ENCODE data around the gene SPNS3. TPM values are rescaled to one million over a fixed set of nuclear protein-coding genes. Genes with fewer than 3 reads are reported as not detected.
A peak's percentile ranks its signal among the peaks of the same experiment; 100 is the strongest.

SPNS3 gene
- total and polyA plus RNA-seq, 8 donors = 0.37 to 0.92 (median 0.54) TPM; not detected in 4

DNA sequence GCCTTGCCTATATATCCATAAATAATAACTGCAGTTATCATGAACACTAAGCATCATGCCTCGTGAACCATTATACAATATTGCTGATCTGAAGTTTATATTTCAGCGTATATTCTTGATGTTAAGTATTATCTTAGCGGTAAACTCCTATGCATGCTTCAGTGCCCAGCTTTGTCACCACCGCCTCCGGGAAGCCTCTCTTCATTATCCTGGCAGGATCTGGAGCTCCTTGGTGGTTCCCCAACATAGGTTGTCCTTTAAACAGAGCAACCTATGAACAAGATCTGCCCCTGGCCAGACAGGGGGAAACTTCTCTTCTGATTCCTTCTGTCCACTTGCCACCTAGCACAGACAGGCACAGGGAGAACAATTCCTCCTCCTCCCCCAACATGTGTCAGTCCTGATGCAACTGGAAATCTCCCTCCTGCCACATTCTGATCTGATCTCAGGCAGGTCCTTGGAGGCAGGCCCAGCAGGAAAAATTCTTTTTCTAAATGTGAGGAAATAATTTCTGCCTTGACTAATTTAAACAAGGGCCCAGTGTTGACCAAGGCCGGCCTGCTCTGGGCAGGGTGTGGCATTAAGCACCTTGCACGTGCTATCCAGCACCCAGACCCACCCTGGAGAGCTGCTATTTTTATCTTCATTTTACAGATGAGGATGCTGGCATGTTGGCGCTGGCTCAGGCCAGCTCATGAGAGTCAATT lies 87.3 kb downstream of the SPNS3 start:
- Histone ChIP-seq H3K27ac (peak overlapping the region; percentile 61 to 88 (median 80)), H3K9me3 (no peaks in the 10 kb centered on the region), H3K4me3 (no peak overlapping the region), H3K36me3 (peaks cover 0 to 19% (median 3%) of the 10 kb centered on the region in 4 donors), H3K4me1 (peaks cover 44 to 61% (median 48%) of the 10 kb centered on the region in 4 donors), H3K27me3 (no peaks in the 10 kb centered on the region)
- DNase-seq = peak; percentile 86 to 88
- intact Hi-C loops (cut with DNase I; ENCODE audit: low total_unique reads) = no loop called here
- TF ChIP-seq POLR2AphosphoS5 (IDR thresholded peaks at IDR 0.05) = peak in 2 of 3 donors; percentile 50 to 76
- no peak for TF ChIP-seq EP300 (IDR thresholded peaks at IDR 0.05)
- TF ChIP-seq, protein P1, sequence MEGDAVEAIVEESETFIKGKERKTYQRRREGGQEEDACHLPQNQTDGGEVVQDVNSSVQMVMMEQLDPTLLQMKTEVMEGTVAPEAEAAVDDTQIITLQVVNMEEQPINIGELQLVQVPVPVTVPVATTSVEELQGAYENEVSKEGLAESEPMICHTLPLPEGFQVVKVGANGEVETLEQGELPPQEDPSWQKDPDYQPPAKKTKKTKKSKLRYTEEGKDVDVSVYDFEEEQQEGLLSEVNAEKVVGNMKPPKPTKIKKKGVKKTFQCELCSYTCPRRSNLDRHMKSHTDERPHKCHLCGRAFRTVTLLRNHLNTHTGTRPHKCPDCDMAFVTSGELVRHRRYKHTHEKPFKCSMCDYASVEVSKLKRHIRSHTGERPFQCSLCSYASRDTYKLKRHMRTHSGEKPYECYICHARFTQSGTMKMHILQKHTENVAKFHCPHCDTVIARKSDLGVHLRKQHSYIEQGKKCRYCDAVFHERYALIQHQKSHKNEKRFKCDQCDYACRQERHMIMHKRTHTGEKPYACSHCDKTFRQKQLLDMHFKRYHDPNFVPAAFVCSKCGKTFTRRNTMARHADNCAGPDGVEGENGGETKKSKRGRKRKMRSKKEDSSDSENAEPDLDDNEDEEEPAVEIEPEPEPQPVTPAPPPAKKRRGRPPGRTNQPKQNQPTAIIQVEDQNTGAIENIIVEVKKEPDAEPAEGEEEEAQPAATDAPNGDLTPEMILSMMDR (IDR thresholded peaks at IDR 0.05) = no peak
- WGBS, 5 donors = 56 to 69% (median 60%) methylated on average over 8 of the region's 8 CpGs

DNA sequence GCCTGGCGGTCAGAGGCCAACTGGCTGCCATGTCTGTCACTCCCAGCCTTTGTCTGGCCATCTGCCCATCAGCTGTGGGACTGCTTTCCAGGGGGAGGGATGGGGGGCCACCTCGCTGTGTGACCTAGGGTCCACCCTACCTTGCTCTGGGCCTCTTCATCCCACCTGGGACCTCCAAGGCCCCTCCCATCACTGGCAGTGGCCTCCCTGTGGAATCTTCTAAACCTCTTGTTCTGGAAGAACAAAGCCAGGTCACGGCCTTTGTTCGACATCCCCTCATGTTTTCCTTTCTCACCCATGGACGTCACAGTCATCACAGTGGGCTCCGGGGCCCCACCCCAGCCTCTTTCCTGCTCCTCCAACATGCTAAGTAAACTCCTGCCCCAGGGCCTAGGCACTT lies 88.9 kb downstream of the SPNS3 start:
- Histone ChIP-seq H3K4me1 (peaks cover 33 to 52% (median 42%) of the 10 kb centered on the region in 4 donors), H3K9me3 (no peaks in the 10 kb centered on the region), H3K27me3 (no peaks in the 10 kb centered on the region), H3K36me3 (peaks cover 0 to 23% (median 3%) of the 10 kb centered on the region in 4 donors), H3K27ac (peak overlapping the region; percentile 52 to 88 (median 80)), H3K4me3 (no peak overlapping the region)
- TF ChIP-seq POLR2A (IDR thresholded peaks at IDR 0.05) (no peak), EP300 (IDR thresholded peaks at IDR 0.05) (no peak), POLR2AphosphoS5 (IDR thresholded peaks at IDR 0.05) (no peak)
- TF ChIP-seq, protein P1 (IDR thresholded peaks at IDR 0.05) = no peak
- intact Hi-C loops (cut with DNase I; ENCODE audit: low total_unique reads) = no loop called here
- WGBS, 5 donors = 81 to 88% (median 86%) methylated on average over 6 of the region's 6 CpGs
- DNase-seq = no peak

DNA sequence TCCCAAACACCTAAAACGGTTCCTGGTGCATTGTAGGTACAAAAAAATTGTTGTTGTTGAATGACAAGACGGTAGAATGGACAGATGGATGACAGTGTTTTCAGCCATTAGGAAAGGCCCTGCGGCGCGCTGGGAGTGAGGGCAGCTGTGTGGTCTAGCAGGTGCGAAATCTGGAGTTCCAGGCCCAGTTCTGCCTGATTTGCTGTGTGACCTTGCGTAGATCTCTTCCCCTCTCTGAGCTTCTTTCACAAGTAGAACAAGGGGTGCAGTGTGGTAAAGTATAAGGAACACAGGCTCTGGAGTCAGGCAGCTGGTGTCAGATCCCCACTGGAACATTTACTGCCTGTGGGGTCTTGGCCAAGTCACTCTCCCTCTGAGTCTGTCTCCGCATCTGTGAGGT lies 90.2 kb downstream of the SPNS3 start:
- TF ChIP-seq, protein P1 (IDR thresholded peaks at IDR 0.05) = no peak
- TF ChIP-seq POLR2AphosphoS5 (IDR thresholded peaks at IDR 0.05) = no peak
- TF ChIP-seq EP300 (IDR thresholded peaks at IDR 0.05) = no peak
- TF ChIP-seq POLR2A (IDR thresholded peaks at IDR 0.05) = no peak

DNA sequence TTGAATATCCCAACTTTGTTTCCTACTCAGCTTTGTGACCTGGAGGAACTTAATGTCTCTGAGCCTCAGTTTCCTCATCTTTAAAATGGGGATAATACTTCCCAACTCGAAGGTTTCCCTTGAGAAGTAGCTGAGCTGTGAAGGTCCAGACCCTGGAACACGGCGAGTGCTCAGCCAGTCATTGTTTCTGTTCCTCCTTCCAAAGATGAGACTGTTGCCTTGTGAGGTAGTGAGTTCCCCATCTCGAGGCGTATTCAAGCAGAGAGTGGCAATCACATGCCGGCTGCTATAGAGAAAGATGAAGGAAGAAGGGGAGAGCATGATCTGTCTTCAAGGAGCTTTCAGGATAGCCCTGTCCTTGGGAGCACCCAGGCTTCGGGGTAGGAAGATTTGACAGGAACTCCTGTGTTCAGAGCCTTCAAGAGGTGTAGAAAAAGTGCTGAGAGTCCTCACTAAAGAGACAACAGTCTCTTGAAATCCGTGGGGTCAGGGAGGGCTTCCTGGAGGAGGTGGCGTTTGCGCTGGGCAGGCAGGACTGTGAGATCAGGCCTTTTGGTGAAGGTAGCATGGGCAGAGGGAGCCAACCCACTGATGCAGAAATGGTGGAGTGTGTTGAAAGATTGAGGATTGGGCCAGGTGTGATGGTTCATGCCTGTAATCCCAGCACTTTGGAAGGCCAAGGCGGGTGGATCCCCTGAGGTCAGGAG lies 92.1 kb downstream of the SPNS3 start:
- Histone ChIP-seq H3K4me3 (no peak overlapping the region), H3K36me3 (peaks cover 0 to 25% (median 6%) of the 10 kb centered on the region in 4 donors), H3K9me3 (no peaks in the 10 kb centered on the region), H3K4me1 (peaks cover 11 to 26% (median 18%) of the 10 kb centered on the region in 4 donors), H3K27me3 (no peaks in the 10 kb centered on the region), H3K27ac (no peak overlapping the region)
- 85 to 93% (median 92%) methylated on average over 11 of the region's 11 CpGs for WGBS, 5 donors
- no peak for TF ChIP-seq EP300 (IDR thresholded peaks at IDR 0.05)
- TF ChIP-seq, protein P1 (IDR thresholded peaks at IDR 0.05) = no peak
- TF ChIP-seq POLR2A (IDR thresholded peaks at IDR 0.05) = no peak
- no peak for TF ChIP-seq POLR2AphosphoS5 (IDR thresholded peaks at IDR 0.05)
- intact Hi-C loops (cut with DNase I; ENCODE audit: low total_unique reads) = no loop called here
- no peak for DNase-seq

More for the DNA sequence above, 90.2 kb downstream of the SPNS3 start:
- Histone ChIP-seq H3K27me3 (no peaks in the 10 kb centered on the region), H3K4me3 (no peak overlapping the region), H3K36me3 (peaks cover 0 to 23% (median 5%) of the 10 kb centered on the region in 4 donors), H3K4me1 (peaks cover 27 to 44% (median 37%) of the 10 kb centered on the region in 4 donors), H3K9me3 (no peaks in the 10 kb centered on the region), H3K27ac (no peak overlapping the region)
- DNase-seq = no peak
- intact Hi-C loops (cut with DNase I; ENCODE audit: low total_unique reads) = no loop called here
- 84 to 96% (median 86%) methylated on average over 8 of the region's 8 CpGs for WGBS, 5 donors
